ENCODE measurements around the gene ZG16. TPM values are rescaled to one million over a fixed set of nuclear protein-coding genes. Genes with fewer than 3 reads are reported as not detected.

The ZG16 gene
- total and polyA plus RNA-seq, 2 of the 8 experiments (the other 6 are each of a cell fraction or from before 2014, with no cell fraction given), result not detected

- Histone ChIP-seq H3K9ac (replicated peaks in 1 of 4; ENCODE audit: extremely low read depth in 1 of 4, low read depth in 3 of 4, low read length in 3 of 4) (no peak overlapping the region), H3K23ac (ENCODE audit: insufficient read length) (no peak overlapping the region), H3K23me2 (ENCODE audit: low read depth, low read length) (no peaks in the 10 kb centered on the region), H4K20me1 (replicated peaks in 1 of 2; ENCODE audit: control insufficient read depth in 1 of 2, insufficient read depth in 2 of 2, low read length in 2 of 2) (no peaks in the 10 kb centered on the region), H3K36me3 (ENCODE audit: control insufficient read depth in 2 of 4, insufficient read depth in 4 of 4, low read length in 3 of 4) (no peaks in the 10 kb centered on the region), H3K79me2 (ENCODE audit: control insufficient read depth in 1 of 2, insufficient read depth in 2 of 2, low read length in 2 of 2) (no peaks in the 10 kb centered on the region), H3K4me1 (replicated peaks in 1 of 4; ENCODE audit: control insufficient read depth in 3 of 4, insufficient read depth in 4 of 4, low read length in 3 of 4) (no peaks in the 10 kb centered on the region), H2BK5ac (ENCODE audit: low read depth, low read length) (no peak overlapping the region), H3K18ac (ENCODE audit: extremely low read depth, low read length) (no peak overlapping the region), H3K14ac (ENCODE audit: insufficient read length) (no peak overlapping the region), H3K4me3 (ENCODE audit: extremely low read depth in 1 of 4, insufficient read depth in 2 of 4, low read depth in 3 of 4, low read length in 4 of 4) (no peak overlapping the region), H3K56ac (replicated peaks; ENCODE audit: insufficient read length, low read depth, low read length) (no peak overlapping the region), H4K91ac (replicated peaks; ENCODE audit: insufficient read length, low read length) (no peak overlapping the region), H3K9me3 (ENCODE audit: insufficient read depth in 2 of 2, low read depth in 1 of 2, low read length in 1 of 2) (no peaks in the 10 kb centered on the region), H3K27ac (ENCODE audit: low read depth, low read length) (no peak overlapping the region), H4K5ac (ENCODE audit: insufficient read length, low read depth, low read length) (no peak overlapping the region), H3K79me1 (ENCODE audit: low read depth, low read length) (no peaks in the 10 kb centered on the region), H2AFZ (ENCODE audit: low read length) (no peak overlapping the region), H2BK20ac (ENCODE audit: low read length) (no peak overlapping the region), H3K4ac (replicated peaks; ENCODE audit: insufficient read length, low read depth, low read length) (no peak overlapping the region), H3K27me3 (replicated peaks in 1 of 4; ENCODE audit: control insufficient read depth in 3 of 4, extremely low read depth in 1 of 4, insufficient read depth in 3 of 4, low read length in 3 of 4) (no peaks in the 10 kb centered on the region), H4K8ac (ENCODE audit: extremely low read depth, insufficient read depth, low read length) (no peak overlapping the region), H3K4me2 (ENCODE audit: insufficient read depth in 1 of 2, low read depth in 2 of 2, low read length in 2 of 2) (no peak overlapping the region), H2BK120ac (replicated peaks; ENCODE audit: low read depth, low read length) (no peak overlapping the region), H2BK15ac (ENCODE audit: low read length) (no peak overlapping the region), H2BK12ac (ENCODE audit: low read depth, low read length) (no peak overlapping the region), H2AK5ac (ENCODE audit: low read depth, low read length) (no peak overlapping the region)
- ChIA-PET CTCF (ENCODE audit: partially characterized antibody) (interaction anchor here (0.7 kb wide), 1 partner anchor 271 kb away, joined by 3 read pairs; no protein-coding TSS in a partner anchor), POLR2A (ENCODE audit: partially characterized antibody) (interaction anchor here (1.0 to 1.4 kb wide), 2 partner anchors 17 to 72 kb away, joined by 3 to 5 read pairs; no protein-coding TSS in a partner anchor)
- FAIRE-seq (no peak), DNase-seq (ENCODE audit: low read depth in 1 of 2, low spot score in 2 of 2) (no peak)
- 94% methylated on average over 6 of the region's 6 CpGs; no CpG with 5 or more reads in 1 of the 2 experiments for WGBS, 2 experiments (ENCODE audit: extremely low coverage in 1 of 2, insufficient coverage in 1 of 2, insufficient read length in 1 of 2, insufficient replicate concordance in 2 of 2, low coverage in 1 of 2, low lambda C conversion rate in 2 of 2, missing lambda C conversion rate in 1 of 2)
- no peak for TF ChIP-seq EP300 (IDR thresholded peaks at IDR 0.05; ENCODE audit: borderline replicate concordance in 1 of 2, low read depth in 2 of 2, low read length in 2 of 2)
- TF ChIP-seq CTCF (IDR thresholded peaks at IDR 0.05; ENCODE audit: control extremely low read depth in 1 of 3, insufficient read depth in 1 of 3, low read depth in 1 of 3, low read length in 3 of 3), result no peak
- no peak for TF ChIP-seq SIN3A (conservative IDR thresholded peaks at IDR 0.05 in 1 of 2, IDR thresholded peaks at IDR 0.05 in 1 of 2; ENCODE audit: low read depth in 1 of 2, low read length in 2 of 2)
- TF ChIP-seq RFX5 (IDR thresholded peaks at IDR 0.05; ENCODE audit: borderline replicate concordance, low read depth, low read length), result no peak
- no peak for TF ChIP-seq CHD2 (IDR thresholded peaks at IDR 0.05; ENCODE audit: low read length)
- TF ChIP-seq MAFK (IDR thresholded peaks at IDR 0.05; ENCODE audit: low read depth, low read length), result no peak
- no peak for TF ChIP-seq USF2 (IDR thresholded peaks at IDR 0.05; ENCODE audit: low read length)
- no peak for TF ChIP-seq MAX (IDR thresholded peaks at IDR 0.05)
- TF ChIP-seq CTBP2 (IDR thresholded peaks at IDR 0.05; ENCODE audit: borderline replicate concordance, insufficient read depth, insufficient read length, low read length), result no peak
These were observed 16.2 kb upstream of the ZG16 start for GRCh38 chr16:29761882-29762281.
